Stimulated activated CD8-positive, alpha-beta memory T cell treated with anti-CD3 and anti-CD28 coated beads, Interleukin-12 subunit alpha, Interleukin-12 subunit beta, amount 100 ng/mL, for 4 hours (primary cell): ENCODE results near the gene MAS1.
"Not testable (repeated sequence)": the region's sequence is repeated elsewhere in the genome, so short reads cannot be mapped to it uniquely, and the experiment has no call there.

Experiments
- DNase-seq: peaks from one replicate; pipeline ENCODE4 v3.0.0-alpha.2; 2020; ENCODE audit warnings: low read depth

MAS1 gene

GRCh38 chr6:159916752-159917151 is 26.0 kb downstream of the MAS1 start:
- no peak for DNase-seq

GRCh38 chr6:159919011-159919511 is 28.3 kb downstream of the MAS1 start:
- DNase-seq: no peak

- DNase-seq: no peak
Observed at GRCh38 chr6:159919800-159920199, 29.0 kb downstream of the MAS1 start.

- not testable (repeated sequence) for DNase-seq
Observed at GRCh38 chr6:159924150-159924549, 33.4 kb downstream of the MAS1 start.

- no peak for DNase-seq
Observed at GRCh38 chr6:159926542-159927203, 35.9 kb downstream of the MAS1 start.

- no peak for DNase-seq
Observed at GRCh38 chr6:159929819-159930218, 39.0 kb downstream of the MAS1 start.

GRCh38 chr6:159931112-159931511 is 40.3 kb downstream of the MAS1 start:
- no peak for DNase-seq

- no peak for DNase-seq
Observed at GRCh38 chr6:159931846-159932245, 41.1 kb downstream of the MAS1 start.

- no peak for DNase-seq
Observed at GRCh38 chr6:159933077-159933476, 42.3 kb downstream of the MAS1 start.

- no peak for DNase-seq
Observed at GRCh38 chr6:159934181-159934580, 43.4 kb downstream of the MAS1 start.

GRCh38 chr6:159935065-159935464 is 44.3 kb downstream of the MAS1 start:
- DNase-seq: no peak

GRCh38 chr6:159935633-159936032 is 44.8 kb downstream of the MAS1 start:
- no peak for DNase-seq

- no peak for DNase-seq
Observed at GRCh38 chr6:159939591-159940016, 48.8 kb downstream of the MAS1 start.
